GM11168 (cell line): ENCODE measurements around the gene PCDHB9.
"Not testable (repeated sequence)": the region's sequence is repeated elsewhere in the genome, so short reads cannot be mapped to it uniquely, and the experiment has no call there.

Source experiments
- in situ Hi-C: fragments of 300-500 bp; cut with MboI; formaldehyde crosslinking; loops from one replicate; pipeline ENCODE4 v1.12.0; 2022; ENCODE audit warnings: low sequenced_read_pairs; ENCODE audit not compliant: unreplicated experiment

The PCDHB9 gene

GRCh38 chr5:141186897-141187512, at the start of gene PCDHB9:
TSS of gene PCDHB9 (plus strand) at chr5:141187161. CDS start at chr5:141187319, 158 bp downstream.
- in situ Hi-C loops = no loop called here

- in situ Hi-C loops = not testable (repeated sequence)
Measured at GRCh38 chr5:141137346-141137745, 49.6 kb upstream of the PCDHB9 start.

DNA sequence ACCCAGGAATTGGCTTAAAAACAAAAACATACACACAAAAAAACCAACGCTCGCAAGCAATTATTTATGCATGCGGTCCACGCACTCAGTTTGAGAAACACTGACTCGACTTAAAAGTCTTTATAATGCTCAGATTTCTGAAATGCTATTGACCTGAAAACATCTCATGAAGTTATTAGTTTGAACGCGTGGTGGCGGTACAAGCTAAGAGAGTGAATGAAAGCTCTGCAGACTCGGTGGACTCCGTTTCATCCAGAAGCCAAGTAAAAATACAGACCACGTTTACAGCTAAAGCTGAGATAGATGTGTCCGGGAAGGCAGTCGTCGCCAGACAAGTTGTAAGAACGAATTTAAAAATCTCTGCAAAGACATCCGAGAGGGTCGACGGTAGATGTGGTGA, 37.1 kb upstream of the PCDHB9 start, which contains the start of gene PCDHB6:
TSS of gene PCDHB6 (plus strand) at position 246 of the 400 bp plus-strand sequence. CDS start 201 bp downstream, outside the sequence.
- in situ Hi-C loops = no loop called here

GRCh38 chr5:141150224-141150992, 36.6 kb upstream of the PCDHB9 start:
- in situ Hi-C loops = no loop called here

DNA sequence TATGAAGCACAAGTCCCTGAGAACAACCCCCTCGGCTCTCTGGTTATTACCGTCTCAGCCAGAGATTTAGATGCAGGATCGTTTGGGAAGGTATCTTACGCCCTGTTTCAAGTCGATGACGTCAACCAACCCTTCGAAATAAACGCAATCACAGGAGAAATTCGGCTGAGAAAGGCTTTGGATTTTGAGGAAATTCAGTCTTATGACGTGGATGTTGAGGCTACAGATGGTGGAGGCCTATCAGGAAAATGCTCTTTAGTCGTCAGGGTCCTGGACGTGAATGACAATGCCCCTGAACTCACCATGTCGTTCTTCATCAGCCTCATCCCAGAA, 36.0 kb upstream of the PCDHB9 start:
- in situ Hi-C loops = no loop called here

- in situ Hi-C loops = not testable (repeated sequence)
Measured at GRCh38 chr5:141151632-141152031, 35.3 kb upstream of the PCDHB9 start.

GRCh38 chr5:141152096-141152495, 34.9 kb upstream of the PCDHB9 start:
- in situ Hi-C loops = not testable (repeated sequence)

- in situ Hi-C loops = no loop called here
Measured at GRCh38 chr5:141155540-141156374, 31.2 kb upstream of the PCDHB9 start.

DNA sequence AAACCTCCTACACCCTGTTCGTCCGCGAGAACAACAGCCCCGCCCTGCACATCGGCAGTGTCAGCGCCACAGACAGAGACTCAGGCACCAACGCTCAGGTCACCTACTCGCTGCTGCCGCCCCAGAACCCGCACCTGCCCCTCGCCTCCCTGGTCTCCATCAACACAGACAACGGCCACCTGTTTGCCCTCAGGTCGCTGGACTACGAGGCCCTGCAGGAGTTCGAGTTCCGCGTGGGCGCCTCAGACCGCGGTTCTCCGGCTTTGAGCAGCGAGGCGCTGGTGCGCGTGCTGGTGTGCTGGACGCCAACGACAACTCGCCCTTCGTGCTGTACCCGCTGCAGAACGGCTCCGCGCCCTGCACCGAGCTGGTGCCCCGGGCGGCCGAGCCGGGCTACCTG, 29.6 kb upstream of the PCDHB9 start:
- in situ Hi-C loops = not testable (repeated sequence)

- in situ Hi-C loops = not testable (repeated sequence)
Measured at GRCh38 chr5:141157901-141158300, 29.1 kb upstream of the PCDHB9 start.

- in situ Hi-C loops = no loop called here
Measured at GRCh38 chr5:141172381-141173204, 14.4 kb upstream of the PCDHB9 start, which contains the start of gene PCDHB7. TSS of gene PCDHB7 (plus strand) at chr5:141172644. CDS start at chr5:141172836, 192 bp downstream.

DNA sequence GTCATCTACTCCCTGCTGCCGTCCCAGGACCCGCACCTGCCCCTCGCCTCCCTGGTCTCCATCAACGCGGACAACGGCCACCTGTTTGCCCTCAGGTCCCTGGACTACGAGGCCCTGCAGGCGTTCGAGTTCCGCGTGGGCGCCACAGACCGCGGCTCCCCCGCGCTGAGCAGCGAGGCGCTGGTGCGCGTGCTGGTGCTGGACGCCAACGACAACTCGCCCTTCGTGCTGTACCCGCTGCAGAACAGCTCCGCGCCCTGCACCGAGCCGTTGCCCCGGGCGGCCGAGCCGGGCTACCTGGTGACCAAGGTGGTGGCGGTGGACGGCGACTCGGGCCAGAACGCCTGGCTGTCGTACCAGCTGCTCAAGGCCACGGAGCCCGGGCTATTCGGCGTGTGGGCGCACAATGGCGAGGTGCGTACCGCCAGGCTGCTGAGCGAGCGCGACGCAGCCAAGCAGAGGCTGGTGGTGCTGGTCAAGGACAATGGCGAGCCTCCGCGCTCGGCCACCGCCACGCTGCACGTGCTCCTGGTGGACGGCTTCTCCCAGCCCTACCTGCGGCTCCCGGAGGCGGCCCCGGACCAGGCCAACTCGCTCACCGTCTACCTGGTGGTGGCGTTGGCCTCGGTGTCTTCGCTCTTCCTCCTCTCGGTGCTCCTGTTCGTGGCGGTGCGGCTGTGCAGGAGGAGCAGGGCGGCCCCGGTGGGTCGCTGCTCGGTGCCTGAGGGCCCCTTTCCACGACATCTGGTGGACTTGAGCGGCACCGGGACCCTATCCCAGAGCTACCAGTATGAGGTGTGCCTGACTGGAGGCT, 12.5 kb upstream of the PCDHB9 start:
- in situ Hi-C loops = not testable (repeated sequence)

DNA sequence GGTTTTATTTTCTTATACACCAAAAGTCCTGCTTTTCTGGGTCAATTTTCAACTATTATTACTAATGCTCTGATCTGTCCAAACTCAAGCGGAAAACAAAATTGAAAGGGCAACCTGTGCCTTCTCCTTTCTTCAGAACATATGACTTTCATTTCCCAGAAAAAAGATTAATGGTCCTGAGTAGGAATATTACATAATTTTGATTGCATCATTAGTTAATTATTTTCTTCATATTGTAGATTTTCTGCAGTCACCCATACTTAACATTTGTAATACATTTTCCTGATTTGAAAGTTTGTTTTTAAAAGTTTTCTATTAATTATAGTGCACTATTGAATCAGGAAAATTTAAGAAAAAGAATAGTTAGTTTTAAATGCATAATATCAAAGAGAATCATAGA, 11.0 kb upstream of the PCDHB9 start:
- in situ Hi-C loops = no loop called here

GRCh38 chr5:141177577-141178191, 9.3 kb upstream of the PCDHB9 start, which contains the start of gene PCDHB8:
TSS of gene PCDHB8 (plus strand) at chr5:141177790. CDS start at chr5:141178035, 245 bp downstream.
- in situ Hi-C loops = not testable (repeated sequence)

DNA sequence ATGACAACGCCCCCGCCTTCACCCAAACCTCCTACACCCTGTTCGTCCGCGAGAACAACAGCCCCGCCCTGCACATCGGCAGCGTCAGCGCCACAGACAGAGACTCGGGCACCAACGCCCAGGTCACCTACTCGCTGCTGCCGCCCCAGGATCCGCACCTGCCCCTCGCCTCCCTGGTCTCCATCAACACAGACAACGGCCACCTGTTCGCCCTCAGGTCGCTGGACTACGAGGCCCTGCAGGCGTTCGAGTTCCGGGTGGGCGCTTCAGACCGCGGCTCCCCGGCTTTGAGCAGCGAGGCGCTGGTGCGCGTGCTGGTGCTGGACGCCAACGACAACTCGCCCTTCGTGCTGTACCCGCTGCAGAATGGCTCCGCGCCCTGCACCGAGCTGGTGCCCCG, 7.6 kb upstream of the PCDHB9 start:
- in situ Hi-C loops = not testable (repeated sequence)

GRCh38 chr5:141179876-141180275, 7.1 kb upstream of the PCDHB9 start:
- in situ Hi-C loops = not testable (repeated sequence)

GRCh38 chr5:141180313-141180712, 6.6 kb upstream of the PCDHB9 start:
- in situ Hi-C loops = no loop called here

GRCh38 chr5:141182248-141182647, 4.7 kb upstream of the PCDHB9 start, which contains the start of gene PCDHB16:
TSS of gene PCDHB16 (plus strand) at chr5:141182387. CDS start at chr5:141182560, 173 bp downstream.
- in situ Hi-C loops = no loop called here
